PC-9 (cell line): ENCODE results near the gene ROMO1. TPM values are rescaled to one million over a fixed set of nuclear protein-coding genes. Genes with fewer than 3 reads are reported as not detected.

Experiments used
- BruUV-seq: library from RNA; stranded (reverse); fragments of 400-500 nt; replicated peaks from 2 replicates; lab custom pipeline; 2021; lab: Mats Ljungman, UMichigan
- CTCF ChIA-PET: fragments of 300-600 bp; sonication (Branson Sonifier 250); formaldehyde crosslinking; loops from one replicate; lab custom pipeline; 2022; ENCODE audit warnings: antibody characterized with exemption; lab: Charles Lee
- POLR2A ChIA-PET: fragments of 300-600 bp; sonication (Branson Sonifier 250); formaldehyde crosslinking; loops from one replicate; lab custom pipeline; 2022; ENCODE audit warnings: antibody characterized with exemption; ENCODE audit not compliant: unreplicated experiment; lab: Charles Lee
- DNase-seq, 2 experiments: peaks; one replicate each; pipeline versions ENCODE4 v3.0.0 to v3.0.0-alpha.2; 2015 to 2022; ENCODE audit warnings: mixed read lengths in 1 of 2
- H2AFZ ChIP-seq: fragments of 200-600 bp; sonication (generic); 2 replicates; pipeline ENCODE4 v1.8.1; 2017; ENCODE audit warnings: antibody characterized with exemption
- H3F3A ChIP-seq: fragments of 200-600 bp; sonication (generic); 2 replicates; pipeline ENCODE4 v1.8.1; 2017; ENCODE audit warnings: antibody characterized with exemption, mild to moderate bottlenecking, low read depth; ENCODE audit not compliant: insufficient read depth
- H3K27ac ChIP-seq: fragments of 200-600 bp; sonication (generic); 2 replicates; pipeline ENCODE4 v1.6.1; 2016; ENCODE audit warnings: mixed run types
- H3K27me3 ChIP-seq: fragments of 200-600 bp; sonication (generic); 2 replicates; pipeline ENCODE4 v1.6.1; 2016; ENCODE audit warnings: low read depth, mixed run types; ENCODE audit not compliant: insufficient read depth
- H3K36me3 ChIP-seq: fragments of 200-600 bp; sonication (generic); 2 replicates; pipeline ENCODE4 v1.6.1; 2016; ENCODE audit warnings: low read depth, mixed run types
- H3K4me1 ChIP-seq: fragments of 200-600 bp; sonication (generic); replicated peaks from 2 replicates; pipeline ENCODE4 v1.6.1; 2016; ENCODE audit warnings: mixed run types; ENCODE audit not compliant: insufficient read depth
- H3K4me2 ChIP-seq: fragments of 200-600 bp; sonication (generic); 2 replicates; pipeline ENCODE4 v1.6.1; 2017; ENCODE audit warnings: mixed run types
- H3K4me3 ChIP-seq: fragments of 200-600 bp; sonication (generic); 2 replicates; pipeline ENCODE4 v1.6.1; 2016; ENCODE audit warnings: mixed run types
- H3K79me2 ChIP-seq: fragments of 200-600 bp; sonication (generic); 2 replicates; pipeline ENCODE4 v1.6.1; 2017; ENCODE audit warnings: low read depth, mixed run types
- H3K9me2 ChIP-seq: fragments of 200-600 bp; sonication (generic); 2 replicates; pipeline ENCODE4 v1.8.1; 2017; ENCODE audit warnings: mild to moderate bottlenecking; ENCODE audit not compliant: insufficient read depth
- H3K9me3 ChIP-seq: fragments of 200-600 bp; sonication (generic); 2 replicates; pipeline ENCODE4 v1.8.1; 2016; ENCODE audit warnings: low read depth; ENCODE audit not compliant: insufficient read depth
- H4K20me1 ChIP-seq: fragments of 200-600 bp; sonication (generic); 2 replicates; pipeline ENCODE4 v1.8.1; 2017; ENCODE audit not compliant: insufficient read depth
- CTCF ChIP-seq: fragments of 200-600 bp; sonication (generic); conservative IDR thresholded peaks from 2 replicates; pipeline ENCODE4 v1.6.1; 2017; ENCODE audit warnings: mixed run types, antibody characterized with exemption, mild to moderate bottlenecking, moderate library complexity
- EZH2 ChIP-seq: fragments of 200-600 bp; sonication (generic); IDR thresholded peaks from 2 replicates; pipeline ENCODE4 v1.8.0; 2017; ENCODE audit warnings: antibody characterized with exemption, low read depth
- intact Hi-C: fragments of 100-400 bp; cut with micrococcal nuclease; formaldehyde crosslinking; loops from one replicate; pipeline ENCODE4 v1.10.0; 2022; ENCODE audit not compliant: unreplicated experiment
- total RNA-seq: library from RNA; stranded (reverse); gene quantifications from 2 replicates; pipeline ENCODE4 v1.2.3, GENCODE V29; 2021

The ROMO1 gene
- total RNA-seq, 1 experiment from 2014 or later, result 175 TPM

- Histone ChIP-seq H3K36me3 (peaks cover 95% of the 10 kb centered on the region), H3K4me1 (peaks cover 39% of the 10 kb centered on the region), H3K4me3 (no peak overlapping the region), H3K27me3 (no peaks in the 10 kb centered on the region), H3K79me2 (peaks cover 100% of the 10 kb centered on the region), H4K20me1 (peaks cover 100% of the 10 kb centered on the region), H3K9me3 (no peaks in the 10 kb centered on the region), H2AFZ (no peak overlapping the region), H3F3A (peaks cover 83% of the 10 kb centered on the region), H3K9me2 (no peaks in the 10 kb centered on the region), H3K27ac (0 out of 2 replicates have a peak overlapping the region, but pooled peaks have one; percentile 17), H3K4me2 (peak overlapping the region; percentile 11; the same call in 1 of the 2 replicates)
- BruUV-seq, result no TSS peak
- ChIA-PET CTCF (no interaction called here), POLR2A (interaction anchor here (0.6 kb wide), 1 partner anchor 8 kb away, joined by 5 read pairs; no protein-coding TSS in a partner anchor)
- no peak for DNase-seq
- intact Hi-C loops, result no loop called here
- TF ChIP-seq EZH2 (no peak), CTCF (no peak)
These were observed 35.8 kb downstream of the ROMO1 start for GRCh38 chr20:35734777-35735649.

GRCh38 chr20:35735826-35736470 lies 36.7 kb downstream of the ROMO1 start:
- CTCF ChIA-PET, result no interaction called here

More at GRCh38 chr20:35735826-35736470, 36.7 kb downstream of the ROMO1 start:
- peaks cover 100% of the 10 kb centered on the region for H3K79me2 ChIP-seq
- peaks cover 83% of the 10 kb centered on the region for H3F3A ChIP-seq
- TF ChIP-seq CTCF (no peak), EZH2 (no peak)
- no peaks in the 10 kb centered on the region for H3K9me2 ChIP-seq
- no peak overlapping the region for H2AFZ ChIP-seq
- H3K4me2 ChIP-seq, result 0 out of 2 replicates have a peak overlapping the region, but pooled peaks have one; percentile 11
- H4K20me1 ChIP-seq, result peaks cover 100% of the 10 kb centered on the region
- POLR2A ChIA-PET, result no interaction called here
- no peak overlapping the region for H3K4me3 ChIP-seq
- no peaks in the 10 kb centered on the region for H3K9me3 ChIP-seq
- intact Hi-C loops, result no loop called here
- peaks cover 45% of the 10 kb centered on the region for H3K4me1 ChIP-seq
- BruUV-seq, result no TSS peak
- no peak for DNase-seq
- 0 out of 2 replicates have a peak overlapping the region, but pooled peaks have one; percentile 17 for H3K27ac ChIP-seq
- H3K36me3 ChIP-seq, result peaks cover 93% of the 10 kb centered on the region
- no peaks in the 10 kb centered on the region for H3K27me3 ChIP-seq
